GM12878 (cell line): ENCODE measurements around the gene TACC2. TPM values are rescaled to one million over a fixed set of nuclear protein-coding genes. Genes with fewer than 3 reads are reported as not detected.

ENCODE experiments used
- ATAC-seq: fragments of 200-7000 bp; cut with Tn5 transposase; 3 replicates; pipeline ENCODE4 v1.9.1; 2020; ENCODE audit warnings: mild to moderate bottlenecking, moderate library complexity
- BruUV-seq: library from RNA; stranded (reverse); fragments of 400-500 nt; replicated peaks from 2 replicates; lab custom pipeline; 2021; lab: Mats Ljungman, UMichigan
- CTCF ChIA-PET: fragments of 300-600 bp; sonication (Branson Sonifier 250); formaldehyde crosslinking; extraction: SDS; loops from one replicate; lab custom pipeline; 2021; ENCODE audit warnings: inconsistent platforms; lab: Yijun Ruan, JAX
- POLR2A ChIA-PET: fragments of 350-600 bp; formaldehyde crosslinking; extraction: SDS; loops from one replicate; lab custom pipeline; 2021; ENCODE audit warnings: inconsistent platforms; lab: Charles Lee
- RAD21 ChIA-PET: fragments of 300-600 bp; sonication (Branson Sonifier 250); formaldehyde crosslinking; loops from one replicate; lab custom pipeline; 2023; ENCODE audit warnings: antibody characterized with exemption; ENCODE audit not compliant: unreplicated experiment; lab: Charles Lee
- SMC1A ChIA-PET: fragments of 300-600 bp; sonication (Branson Sonifier 250); formaldehyde crosslinking; loops from one replicate; lab custom pipeline; 2023; ENCODE audit not compliant: unreplicated experiment, uncharacterized antibody; lab: Charles Lee
- DNase-seq: peaks from one replicate; pipeline ENCODE4 v3.0.0-alpha.2; 2011; ENCODE audit warnings: low read depth, low spot score
- FAIRE-seq: peaks from 3 replicates; lab custom pipeline; 2011; peaks lifted over from hg19 to GRCh38; lab: Jason Lieb, UNC
- H2AFZ ChIP-seq: 2 replicates; pipeline ENCODE4 v1.6.0; 2011; ENCODE audit warnings: low read depth, low read length, control low read depth; ENCODE audit not compliant: control insufficient read depth
- H3K27ac ChIP-seq: 2 replicates; pipeline ENCODE4 v1.5.1; 2011; ENCODE audit warnings: control low read depth; ENCODE audit not compliant: control insufficient read depth, insufficient read depth
- H3K27me3 ChIP-seq, 2 experiments: replicated peaks in 1 of 2; 2 replicates each; pipeline versions ENCODE4 v1.6.0 to v1.6.1; 2011; ENCODE audit warnings: low read length in 1 of 2; ENCODE audit not compliant: control insufficient read depth in 2 of 2, insufficient read depth in 2 of 2
- H3K36me3 ChIP-seq, 2 experiments: 2 replicates each; pipeline ENCODE4 v1.5.1; 2011; ENCODE audit warnings: low read length in 1 of 2; ENCODE audit not compliant: control insufficient read depth in 2 of 2, insufficient read depth in 2 of 2
- H3K4me1 ChIP-seq: 2 replicates; pipeline ENCODE4 v1.6.1; 2011; ENCODE audit warnings: mild to moderate bottlenecking, low read length, moderate library complexity, mixed read lengths; ENCODE audit not compliant: control insufficient read depth, insufficient read depth
- H3K4me2 ChIP-seq: 2 replicates; pipeline ENCODE4 v1.6.0; 2011; ENCODE audit warnings: control low read depth; ENCODE audit not compliant: control insufficient read depth, insufficient read depth
- H3K4me3 ChIP-seq: fragments of 200-600 bp; sonication (generic); 2 replicates; pipeline ENCODE4 v1.5.1; 2016
- H3K79me2 ChIP-seq: 2 replicates; pipeline ENCODE4 v1.6.0; 2011; ENCODE audit warnings: low read length; ENCODE audit not compliant: control insufficient read depth, insufficient read depth
- H3K9ac ChIP-seq: 2 replicates; pipeline ENCODE4 v1.8.0; 2011; ENCODE audit warnings: low read length, control low read depth, mixed read lengths; ENCODE audit not compliant: control insufficient read depth, insufficient read depth
- H3K9me3 ChIP-seq: replicated peaks from 3 replicates; pipeline ENCODE4 v1.5.1; 2011; ENCODE audit warnings: mild to moderate bottlenecking, low read length; ENCODE audit not compliant: control insufficient read depth, insufficient read depth
- H4K20me1 ChIP-seq: 2 replicates; pipeline ENCODE4 v1.6.0; 2011; ENCODE audit not compliant: control insufficient read depth, insufficient read depth
- BACH1 ChIP-seq: fragments of 450-650 bp; IDR thresholded peaks from 2 replicates; pipeline ENCODE4 v1.6.1; 2017; ENCODE audit warnings: mild to moderate bottlenecking, borderline replicate concordance
- DPF2 ChIP-seq: fragments of 450-650 bp; IDR thresholded peaks from 2 replicates; pipeline ENCODE4 v1.6.1; 2017; ENCODE audit warnings: mild to moderate bottlenecking
- FOXK2 ChIP-seq: fragments of 450-650 bp; IDR thresholded peaks from 2 replicates; pipeline ENCODE4 v1.6.1; 2017; ENCODE audit warnings: mild to moderate bottlenecking, moderate library complexity
- HSF1 ChIP-seq: fragments of 150-350 bp; IDR thresholded peaks from 2 replicates; pipeline ENCODE4 v1.6.1; 2014; ENCODE audit warnings: mild to moderate bottlenecking, low read depth, low read length
- SMAD5 ChIP-seq: IDR thresholded peaks from 2 replicates; pipeline ENCODE4 v1.6.1; 2016; ENCODE audit warnings: antibody characterized with exemption, low read depth
- SP1 ChIP-seq: IDR thresholded peaks from one replicate; pipeline ENCODE4 v1.6.1; 2011; ENCODE audit warnings: low read depth, low read length
- TBL1XR1 ChIP-seq: IDR thresholded peaks from 2 replicates; pipeline ENCODE4 v1.6.1; 2012; ENCODE audit warnings: low read depth, low read length, improper control_type of control experiment
- WGBS: methylation state at CpG from one replicate; pipeline ENCODE4 v1.1.6; 2016; ENCODE audit warnings: low lambda C conversion rate; ENCODE audit not compliant: insufficient replicate concordance, insufficient coverage; ENCODE audit errors: missing lambda C conversion rate; 5-methylcytosine and 5-hydroxymethylcytosine counted together
- in situ Hi-C: fragments of 300-500 bp; cut with MboI; formaldehyde crosslinking; loops from 9 replicates; pipeline ENCODE4 v1.14.3; 2018; ENCODE audit warnings: mixed read lengths
- intact Hi-C: fragments of 100-400 bp; cut with micrococcal nuclease; formaldehyde crosslinking; loops from one replicate; pipeline ENCODE4 v1.14.2; 2022; ENCODE audit not compliant: unreplicated experiment
- polyA plus RNA-seq, 11 experiments: library from polyadenylated mRNA; depleted of rRNA in 4 of 11; unstranded in 6 of 11; stranded (reverse) in 5 of 11; fragments of >200 nt; fragmentation: Nextera tagmentation in 4 of 11; fragmentation: Illumina TruSeq in 1 of 11; extraction: Ambion mirVana in 4 of 11; extraction: Trizol in 1 of 11; gene quantifications; 1 replicate in 1 of 11; 2 replicates in 10 of 11; pipeline versions ENCODE4 v1.2.1 to v1.2.3, GENCODE V29; 2011 to 2016; ENCODE audit warnings: inconsistent platforms in 2 of 11, missing spikeins in 2 of 11, low read depth in 1 of 11
- total RNA-seq, 4 experiments: library from RNA; depleted of rRNA in 3 of 4; stranded (reverse); fragments of >200 nt in 3 of 4; fragmentation: Illumina TruSeq in 1 of 4; extraction: Trizol in 1 of 4; gene quantifications; 2 replicates each; pipeline versions ENCODE4 v1.2.1 to v1.2.3, GENCODE V29; 2013 to 2021
- TF ChIP-seq, protein P1 (sequence below): fragments of 450-650 bp; IDR thresholded peaks from 2 replicates; pipeline ENCODE4 v1.6.1; 2018; ENCODE audit warnings: mild to moderate bottlenecking, low read depth, moderate library complexity; ENCODE audit not compliant: partially characterized antibody

The TACC2 gene
- total and polyA plus RNA-seq, 10 of the 15 experiments (the other 5 are each of a cell fraction or from before 2014, with no cell fraction given) = 0.07 to 0.64 (median 0.13) TPM; not detected in 5

GRCh38 chr10:122273966-122274545 lies 285.1 kb downstream of the TACC2 start:
- no peaks in the 10 kb centered on the region for H4K20me1 ChIP-seq
- no peak for TF ChIP-seq FOXK2
- no peak for TF ChIP-seq SMAD5
- no peak for TF ChIP-seq TBL1XR1
- no peak for TF ChIP-seq SP1
- no peak for TF ChIP-seq DPF2
- no peak for TF ChIP-seq BACH1
- no peak for TF ChIP-seq HSF1
- TF ChIP-seq, protein P1, sequence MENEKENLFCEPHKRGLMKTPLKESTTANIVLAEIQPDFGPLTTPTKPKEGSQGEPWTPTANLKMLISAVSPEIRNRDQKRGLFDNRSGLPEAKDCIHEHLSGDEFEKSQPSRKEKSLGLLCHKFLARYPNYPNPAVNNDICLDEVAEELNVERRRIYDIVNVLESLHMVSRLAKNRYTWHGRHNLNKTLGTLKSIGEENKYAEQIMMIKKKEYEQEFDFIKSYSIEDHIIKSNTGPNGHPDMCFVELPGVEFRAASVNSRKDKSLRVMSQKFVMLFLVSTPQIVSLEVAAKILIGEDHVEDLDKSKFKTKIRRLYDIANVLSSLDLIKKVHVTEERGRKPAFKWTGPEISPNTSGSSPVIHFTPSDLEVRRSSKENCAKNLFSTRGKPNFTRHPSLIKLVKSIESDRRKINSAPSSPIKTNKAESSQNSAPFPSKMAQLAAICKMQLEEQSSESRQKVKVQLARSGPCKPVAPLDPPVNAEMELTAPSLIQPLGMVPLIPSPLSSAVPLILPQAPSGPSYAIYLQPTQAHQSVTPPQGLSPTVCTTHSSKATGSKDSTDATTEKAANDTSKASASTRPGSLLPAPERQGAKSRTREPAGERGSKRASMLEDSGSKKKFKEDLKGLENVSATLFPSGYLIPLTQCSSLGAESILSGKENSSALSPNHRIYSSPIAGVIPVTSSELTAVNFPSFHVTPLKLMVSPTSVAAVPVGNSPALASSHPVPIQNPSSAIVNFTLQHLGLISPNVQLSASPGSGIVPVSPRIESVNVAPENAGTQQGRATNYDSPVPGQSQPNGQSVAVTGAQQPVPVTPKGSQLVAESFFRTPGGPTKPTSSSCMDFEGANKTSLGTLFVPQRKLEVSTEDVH = no peak
- TF ChIP-seq, all 136 proteins: peak for 0
- CTCF ChIA-PET = no interaction called here
- H3K4me3 ChIP-seq = no peak overlapping the region
- SMC1A ChIA-PET = interaction anchor here (1.1 kb wide), 1 partner anchor 10 kb away, joined by 3 read pairs; no protein-coding TSS in a partner anchor
- POLR2A ChIA-PET = no interaction called here
- no peaks in the 10 kb centered on the region for H3K27me3 ChIP-seq
- 54% methylated on average over 10 of the region's 10 CpGs for WGBS
- in situ Hi-C loops (no loop called here), intact Hi-C loops (no loop called here)
- no peaks in the 10 kb centered on the region for H3K4me1 ChIP-seq
- no peak overlapping the region for H3K9ac ChIP-seq
- FAIRE-seq (no peak), ATAC-seq (no peak), DNase-seq (no peak)
- no peak overlapping the region for H2AFZ ChIP-seq
- no TSS peak for BruUV-seq
- H3K9me3 ChIP-seq = no peaks in the 10 kb centered on the region
- no peaks in the 10 kb centered on the region for H3K36me3 ChIP-seq
- no peak overlapping the region for H3K4me2 ChIP-seq
- RAD21 ChIA-PET = no interaction called here
- no peak overlapping the region for H3K27ac ChIP-seq
- no peaks in the 10 kb centered on the region for H3K79me2 ChIP-seq
